ENCODE data around the gene NELFCD.

NELFCD gene

DNA sequence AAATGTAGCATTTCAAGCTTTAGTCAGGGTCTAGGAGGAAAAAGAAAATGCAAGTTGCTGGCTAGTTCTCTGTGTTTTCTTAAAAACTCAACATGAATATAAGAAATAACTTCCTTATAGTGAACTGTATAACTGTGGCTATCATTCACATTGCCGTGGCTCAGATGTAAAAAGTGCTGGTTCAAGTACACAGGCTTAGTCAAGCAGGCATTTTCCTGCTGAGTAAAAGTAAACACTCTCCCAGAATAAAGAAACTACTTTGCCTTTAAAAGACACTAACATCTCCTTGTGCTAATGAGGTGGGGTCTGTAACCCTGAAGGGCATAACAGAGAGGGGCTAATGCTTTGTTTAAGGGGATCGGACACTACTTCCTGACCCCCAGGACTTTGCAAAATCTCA lies 47.8 kb downstream of the NELFCD start:
- no peak overlapping the region for H3K27ac ChIP-seq
- TF ChIP-seq, protein P1, sequence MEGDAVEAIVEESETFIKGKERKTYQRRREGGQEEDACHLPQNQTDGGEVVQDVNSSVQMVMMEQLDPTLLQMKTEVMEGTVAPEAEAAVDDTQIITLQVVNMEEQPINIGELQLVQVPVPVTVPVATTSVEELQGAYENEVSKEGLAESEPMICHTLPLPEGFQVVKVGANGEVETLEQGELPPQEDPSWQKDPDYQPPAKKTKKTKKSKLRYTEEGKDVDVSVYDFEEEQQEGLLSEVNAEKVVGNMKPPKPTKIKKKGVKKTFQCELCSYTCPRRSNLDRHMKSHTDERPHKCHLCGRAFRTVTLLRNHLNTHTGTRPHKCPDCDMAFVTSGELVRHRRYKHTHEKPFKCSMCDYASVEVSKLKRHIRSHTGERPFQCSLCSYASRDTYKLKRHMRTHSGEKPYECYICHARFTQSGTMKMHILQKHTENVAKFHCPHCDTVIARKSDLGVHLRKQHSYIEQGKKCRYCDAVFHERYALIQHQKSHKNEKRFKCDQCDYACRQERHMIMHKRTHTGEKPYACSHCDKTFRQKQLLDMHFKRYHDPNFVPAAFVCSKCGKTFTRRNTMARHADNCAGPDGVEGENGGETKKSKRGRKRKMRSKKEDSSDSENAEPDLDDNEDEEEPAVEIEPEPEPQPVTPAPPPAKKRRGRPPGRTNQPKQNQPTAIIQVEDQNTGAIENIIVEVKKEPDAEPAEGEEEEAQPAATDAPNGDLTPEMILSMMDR (IDR thresholded peaks at IDR 0.05): no peak
- TF ChIP-seq ZFX (IDR thresholded peaks at IDR 0.05; ENCODE audit: borderline replicate concordance): no peak

DNA sequence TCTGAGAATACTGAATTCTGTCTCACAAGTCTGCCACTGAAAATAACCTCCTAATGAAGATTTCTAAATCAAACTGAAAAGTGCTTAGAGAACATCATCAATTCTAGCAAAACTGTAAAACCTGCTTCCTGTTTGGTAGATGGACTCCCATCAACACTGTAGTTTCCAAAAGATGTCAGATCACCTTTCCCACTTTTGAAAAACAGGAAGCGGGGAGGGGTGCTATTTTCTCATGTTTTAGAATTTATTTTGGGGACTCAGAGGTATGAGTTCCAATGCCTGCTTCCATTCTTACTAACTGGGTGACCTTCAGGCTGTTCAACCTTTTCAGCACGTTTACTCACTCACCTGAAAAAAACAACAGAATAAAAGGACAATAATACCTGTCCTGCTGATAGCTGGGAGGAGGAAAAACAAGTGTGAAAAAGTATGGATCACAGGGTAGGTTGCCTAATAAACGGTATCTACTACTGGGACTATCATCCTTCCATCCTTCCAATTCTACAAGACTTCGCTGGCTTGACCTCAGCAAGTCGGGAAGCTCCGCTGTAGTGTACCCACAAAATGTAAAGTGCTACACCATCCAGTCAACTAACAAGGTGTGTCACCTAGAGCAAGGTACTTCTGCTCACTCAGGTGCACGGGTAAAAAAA lies 50.0 kb downstream of the NELFCD start:
- H3K27ac ChIP-seq: peak overlapping the region; percentile 77
- TF ChIP-seq ZFX (IDR thresholded peaks at IDR 0.05; ENCODE audit: borderline replicate concordance): no peak
- TF ChIP-seq, protein P1 (IDR thresholded peaks at IDR 0.05): no peak

DNA sequence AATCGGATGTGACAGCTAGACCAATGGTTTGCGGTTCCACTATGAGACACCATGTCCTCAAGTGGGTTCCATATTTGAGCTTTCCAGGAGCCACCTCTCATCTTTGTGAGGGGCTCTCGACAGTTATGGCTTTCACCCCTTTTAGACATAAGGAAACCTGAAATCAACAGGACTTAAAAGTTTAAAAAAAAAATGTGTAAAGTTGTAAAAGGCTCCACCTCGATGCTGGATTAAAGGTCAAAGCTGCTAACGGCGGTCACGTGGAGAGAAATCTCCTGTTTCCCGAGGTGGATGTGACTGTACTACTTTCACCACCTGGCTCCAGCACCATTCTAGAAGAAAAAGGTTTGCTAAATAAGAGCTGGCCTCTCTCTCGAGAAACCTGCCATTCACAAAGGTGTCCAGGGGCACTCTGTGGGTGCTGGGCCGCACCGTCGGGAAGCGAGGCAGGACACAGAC lies 50.5 kb downstream of the NELFCD start:
- H3K27ac ChIP-seq: peak overlapping the region; percentile 77
- TF ChIP-seq, protein P1 (IDR thresholded peaks at IDR 0.05): no peak
- no peak for TF ChIP-seq ZFX (IDR thresholded peaks at IDR 0.05; ENCODE audit: borderline replicate concordance)

DNA sequence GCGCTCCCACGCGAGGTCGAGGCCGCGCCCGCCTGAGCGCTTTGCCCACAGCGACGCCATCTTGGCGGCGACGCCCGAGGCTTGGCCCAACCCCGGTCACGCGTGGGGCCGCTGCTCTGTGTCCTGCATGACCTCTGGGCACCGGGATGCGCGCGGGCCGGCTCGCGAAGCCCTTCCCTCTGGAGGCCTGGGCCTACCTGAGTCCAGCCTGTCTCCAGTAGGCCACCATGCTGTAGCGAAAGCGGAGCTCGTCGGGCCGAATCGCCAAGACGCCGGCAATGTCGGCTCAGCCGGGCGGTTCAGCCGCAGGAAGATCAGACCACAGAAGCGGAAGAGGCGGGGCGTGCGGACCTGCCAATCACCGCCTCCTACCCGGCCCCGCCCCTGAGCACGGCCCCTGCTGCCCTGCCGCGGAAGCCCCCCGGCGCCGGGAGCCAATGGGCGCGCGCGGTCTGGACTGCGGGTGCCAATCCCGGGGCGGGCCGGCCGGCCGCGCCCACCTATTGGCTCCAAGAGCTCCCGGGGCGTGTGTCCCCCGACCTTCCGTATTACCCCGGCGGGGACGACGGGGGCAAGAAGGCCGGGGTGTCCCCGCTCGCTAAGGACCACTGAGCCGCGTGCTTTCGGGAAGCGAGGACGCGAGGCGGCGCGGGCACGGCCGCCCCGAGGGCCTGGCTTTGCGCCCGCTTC lies 51.1 kb downstream of the NELFCD start, which contains the start of gene ATP5F1E:
TSS of gene ATP5F1E (minus strand) at position 313 of the 690 bp plus-strand sequence. CDS start at position 229, 84 bp downstream.
- peak within 1 kb of the TSS; percentile 77 for H3K27ac ChIP-seq

DNA sequence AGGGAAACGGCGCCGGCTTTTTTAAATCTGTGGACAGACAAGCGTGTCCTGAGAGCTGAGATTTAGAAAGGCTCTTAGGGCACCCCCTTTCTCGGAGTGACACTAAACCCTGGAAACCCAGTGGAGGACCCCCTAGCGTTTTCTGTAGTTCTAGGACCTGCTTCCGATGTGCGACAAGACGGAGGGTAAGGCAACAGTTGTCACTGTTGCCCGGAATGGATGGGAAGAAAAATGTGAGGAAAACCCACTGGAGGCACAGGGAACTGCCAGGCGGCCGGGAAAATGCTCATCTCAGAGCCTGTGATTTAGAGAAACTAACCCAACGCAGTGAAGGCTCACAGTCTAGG lies 51.6 kb downstream of the NELFCD start:
- H3K27ac ChIP-seq: peak overlapping the region; percentile 77
- TF ChIP-seq ZFX (IDR thresholded peaks at IDR 0.05; ENCODE audit: borderline replicate concordance): no peak
- TF ChIP-seq, protein P1 (IDR thresholded peaks at IDR 0.05): peak; percentile 14

More for the DNA sequence above, 51.1 kb downstream of the NELFCD start, which contains the start of gene ATP5F1E:
- TF ChIP-seq, protein P1 (IDR thresholded peaks at IDR 0.05): no peak
- TF ChIP-seq ZFX (IDR thresholded peaks at IDR 0.05; ENCODE audit: borderline replicate concordance): no peak

DNA sequence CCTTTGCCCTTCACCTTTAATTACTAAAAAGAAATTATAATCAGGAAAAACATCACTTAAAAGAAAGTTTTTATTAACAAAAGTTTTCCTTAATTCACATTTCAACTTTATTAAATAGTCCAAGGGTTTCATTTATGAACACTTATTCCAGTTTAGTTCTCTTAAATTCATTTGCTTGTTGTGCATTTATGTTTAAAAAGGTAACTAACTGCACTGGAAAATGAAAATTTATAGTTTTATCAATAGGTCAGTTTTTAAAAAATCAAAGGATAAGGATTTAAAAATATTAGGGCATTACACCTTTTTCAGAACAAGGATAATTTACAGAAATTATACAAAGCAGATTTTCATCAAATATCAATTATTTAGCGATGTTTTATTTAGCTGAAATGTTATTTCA lies 52.0 kb downstream of the NELFCD start:
- TF ChIP-seq, protein P1 (IDR thresholded peaks at IDR 0.05): no peak
- no peak for TF ChIP-seq ZFX (IDR thresholded peaks at IDR 0.05; ENCODE audit: borderline replicate concordance)
- H3K27ac ChIP-seq: peak overlapping the region; percentile 77

DNA sequence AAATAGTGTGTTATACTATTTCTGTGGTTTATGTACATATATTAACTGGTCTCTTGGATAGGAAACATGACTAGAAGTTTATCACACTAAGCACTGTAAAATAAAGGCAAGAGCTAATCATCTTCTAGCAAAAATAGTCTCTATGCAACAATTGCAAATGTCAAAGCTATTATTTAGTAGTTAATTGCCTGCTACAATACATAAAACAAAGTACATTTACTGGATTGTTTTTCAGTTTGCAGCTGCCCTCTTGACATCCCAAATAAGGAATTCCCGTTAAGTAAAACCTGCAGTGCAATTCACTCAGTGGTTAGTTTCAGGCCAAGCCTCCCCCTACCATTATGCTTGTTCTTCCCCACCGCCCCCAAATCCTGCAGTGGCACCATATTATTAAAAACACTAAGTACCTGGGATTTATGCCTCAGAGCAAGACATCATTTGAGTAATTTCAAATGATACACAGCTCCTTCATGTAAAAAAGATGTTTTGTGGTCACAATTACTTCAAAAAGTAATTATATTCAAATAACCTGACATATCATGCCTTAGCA lies 52.6 kb downstream of the NELFCD start:
- TF ChIP-seq ZFX (IDR thresholded peaks at IDR 0.05; ENCODE audit: borderline replicate concordance): no peak
- TF ChIP-seq, protein P1 (IDR thresholded peaks at IDR 0.05): no peak
- H3K27ac ChIP-seq: peak overlapping the region; percentile 77

Data from 22Rv1 (cell line).